Suprapubic skin (tissue), 4 donors: ENCODE data around the gene EPHA10.

ENCODE experiments used
- CTCF ChIP-seq, 2 donors: fragments of 200-600 bp in 1 of 2; fragments of 450-650 bp in 1 of 2; sonication (generic) in 1 of 2; IDR thresholded peaks; one replicate each; pipeline ENCODE4 v1.5.1; 2016 to 2019; ENCODE audit warnings: antibody characterized with exemption in 2 of 2, mild to moderate bottlenecking in 1 of 2, moderate library complexity in 1 of 2
- EP300 ChIP-seq: sonication (generic); formaldehyde crosslinking; IDR thresholded peaks from one replicate; pipeline ENCODE4 v1.6.1; 2017; ENCODE audit warnings: antibody characterized with exemption
- POLR2A ChIP-seq, 2 donors: fragments of 450-650 bp; IDR thresholded peaks; one replicate each; pipeline ENCODE4 v1.6.1; 2017; ENCODE audit warnings: antibody characterized with exemption in 2 of 2, mild to moderate bottlenecking in 2 of 2, moderate library complexity in 2 of 2
- POLR2AphosphoS5 ChIP-seq, 3 donors: sonication (generic); formaldehyde crosslinking; IDR thresholded peaks; one replicate each; pipeline ENCODE4 v1.6.1; 2017; ENCODE audit warnings: antibody characterized with exemption in 3 of 3

- TF ChIP-seq POLR2A (IDR thresholded peaks at IDR 0.05) (no peak), CTCF (IDR thresholded peaks at IDR 0.05) (no peak), POLR2AphosphoS5 (IDR thresholded peaks at IDR 0.05) (no peak), EP300 (no peak)
These were observed 32.7 kb downstream of the EPHA10 start for GRCh38 chr1:37732111-37732780.
